CD14-positive monocyte (primary cell): ENCODE results near the gene RIMBP2. TPM values are rescaled to one million over a fixed set of nuclear protein-coding genes. Genes with fewer than 3 reads are reported as not detected.

ENCODE experiments used
- DNase-seq, 3 donors: peaks; one replicate each; pipeline ENCODE4 v3.0.0-alpha.2; 2011 to 2022
- H2AFZ ChIP-seq: 2 replicates; pipeline ENCODE4 v1.6.0; 2012; ENCODE audit warnings: mild to moderate bottlenecking, low read depth, low read length, inconsistent platforms; ENCODE audit not compliant: insufficient read depth, poor library complexity, severe bottlenecking
- H3K27ac ChIP-seq, 2 donors: 1 replicate in 1 of 2; 2 replicates in 1 of 2; pipeline ENCODE4 v1.5.1; 2012 to 2013; ENCODE audit warnings: low read length in 2 of 2, control low read depth in 1 of 2, inconsistent platforms in 1 of 2, low read depth in 1 of 2, mild to moderate bottlenecking in 1 of 2
- H3K27me3 ChIP-seq, 2 donors: one replicate each; pipeline versions ENCODE4 v1.6.0 to v1.6.1; 2011 to 2013; ENCODE audit warnings: low read length in 2 of 2; ENCODE audit not compliant: control insufficient read depth in 2 of 2, insufficient read depth in 2 of 2
- H3K36me3 ChIP-seq, 2 donors: replicated peaks in 1 of 2; 1 replicate in 1 of 2; 2 replicates in 1 of 2; pipeline versions ENCODE4 v1.5.1 to v1.6.1; 2012 to 2013; ENCODE audit warnings: low read length in 2 of 2, control low read depth in 1 of 2, inconsistent platforms in 1 of 2, mild to moderate bottlenecking in 1 of 2; ENCODE audit not compliant: insufficient read depth in 2 of 2, control insufficient read depth in 1 of 2
- H3K4me1 ChIP-seq, 2 donors: 1 replicate in 1 of 2; 2 replicates in 1 of 2; pipeline versions ENCODE4 v1.5.1 to v1.6.1; 2012 to 2013; ENCODE audit warnings: low read length in 2 of 2, control low read depth in 1 of 2, inconsistent platforms in 1 of 2, mild to moderate bottlenecking in 1 of 2, moderate library complexity in 1 of 2; ENCODE audit not compliant: insufficient read depth in 2 of 2, control insufficient read depth in 1 of 2
- H3K4me2 ChIP-seq: replicated peaks from 2 replicates; pipeline ENCODE3; 2012; ENCODE audit warnings: low read length, moderate library complexity, mild to moderate bottlenecking; ENCODE audit not compliant: poor library complexity, severe bottlenecking; ENCODE audit errors: extremely low read depth
- H3K4me3 ChIP-seq, 3 experiments: fragments of 200-600 bp in 1 of 3; sonication (generic) in 1 of 3; replicated peaks in 1 of 3; 1 replicate in 2 of 3; 2 replicates in 1 of 3; pipeline ENCODE4 v1.5.1; 2011 to 2013; ENCODE audit warnings: low read length in 3 of 3, mild to moderate bottlenecking in 3 of 3, control low read depth in 2 of 3, low read depth in 2 of 3, inconsistent platforms in 1 of 3, moderate library complexity in 1 of 3
- H3K79me2 ChIP-seq: 2 replicates; pipeline ENCODE4 v1.6.0; 2012; ENCODE audit warnings: mild to moderate bottlenecking, control low read depth, inconsistent platforms, low read length, moderate library complexity; ENCODE audit not compliant: insufficient read depth
- H3K9ac ChIP-seq: 2 replicates; pipeline ENCODE4 v1.6.0; 2017; ENCODE audit warnings: low read length, mild to moderate bottlenecking; ENCODE audit not compliant: insufficient read depth, poor library complexity, severe bottlenecking
- H3K9me3 ChIP-seq, 2 donors: replicated peaks in 1 of 2; 1 replicate in 1 of 2; 2 replicates in 1 of 2; pipeline versions ENCODE4 v1.5.1 to v1.6.1; 2012 to 2013; ENCODE audit warnings: low read length in 2 of 2, control low read depth in 1 of 2; ENCODE audit not compliant: control insufficient read depth in 1 of 2, insufficient read depth in 1 of 2
- H4K20me1 ChIP-seq: 2 replicates; pipeline ENCODE4 v1.6.0; 2012; ENCODE audit warnings: mild to moderate bottlenecking, low read length, control low read depth, moderate library complexity; ENCODE audit not compliant: insufficient read depth
- H3K27ac Mint-ChIP-seq, 7 donors: one replicate each; pipeline ENCODE4 v1.8.0; 2020; ENCODE audit warnings: mild to moderate bottlenecking in 7 of 7, mixed read lengths in 7 of 7, moderate library complexity in 6 of 7, inconsistent platforms in 2 of 7
- H3K27me3 Mint-ChIP-seq, 3 donors: one replicate each; pipeline ENCODE4 v1.8.0; 2021 to 2022; ENCODE audit warnings: low read depth in 3 of 3, mild to moderate bottlenecking in 3 of 3, mixed read lengths in 3 of 3, moderate library complexity in 3 of 3, inconsistent platforms in 1 of 3
- H3K36me3 Mint-ChIP-seq, 2 donors: one replicate each; pipeline ENCODE4 v1.8.0; 2020; ENCODE audit warnings: mixed read lengths in 2 of 2, inconsistent platforms in 1 of 2, mild to moderate bottlenecking in 1 of 2
- H3K4me1 Mint-ChIP-seq: one replicate; pipeline ENCODE4 v1.8.0; 2020; ENCODE audit warnings: mild to moderate bottlenecking, mixed read lengths
- H3K4me3 Mint-ChIP-seq, 2 donors: one replicate each; pipeline ENCODE4 v1.8.0; 2020; ENCODE audit warnings: mild to moderate bottlenecking in 2 of 2, mixed read lengths in 2 of 2, moderate library complexity in 1 of 2
- H3K9me3 Mint-ChIP-seq, 7 donors: one replicate each; pipeline ENCODE4 v1.8.0; 2020 to 2022; ENCODE audit warnings: mixed read lengths in 7 of 7, mild to moderate bottlenecking in 6 of 7, moderate library complexity in 6 of 7, inconsistent platforms in 2 of 7
- CTCF ChIP-seq: fragments of 200-600 bp; IDR thresholded peaks from one replicate; pipeline ENCODE4 v1.8.0; 2022; ENCODE audit warnings: antibody characterized with exemption, mild to moderate bottlenecking
- WGBS: methylation state at CpG from one replicate; pipeline ENCODE4 v1.1.5; 2013; ENCODE audit warnings: missing lambda C conversion rate; ENCODE audit not compliant: insufficient coverage; 5-methylcytosine and 5-hydroxymethylcytosine counted together
- intact Hi-C, 2 donors: fragments of 100-400 bp; cut with micrococcal nuclease; formaldehyde crosslinking; loops; one replicate each; pipeline versions ENCODE4 v1.15.0 to v1.15.1; 2023
- polyA plus RNA-seq, 3 donors: library from polyadenylated mRNA; depleted of rRNA in 1 of 3; unstranded in 2 of 3; stranded (reverse) in 1 of 3; fragments of 300-500 nt in 2 of 3; fragments of >200 nt in 1 of 3; fragmentation: Illumina TruSeq in 2 of 3; gene quantifications; 1 replicate in 2 of 3; 2 replicates in 1 of 3; pipeline ENCODE4 v1.2.3, GENCODE V29; 2012 to 2021

Gene RIMBP2
- polyA plus RNA-seq, 3 donors = not detected

GRCh38 chr12:130709151-130709970 is 6.7 kb downstream of the RIMBP2 start:
- peaks cover 0 to 8% (median 0%) of the 10 kb centered on the region in 7 donors for H3K9me3 Mint-ChIP-seq
- intact Hi-C loops = no loop called here
- H3K9ac ChIP-seq = no peak overlapping the region
- H3K36me3 Mint-ChIP-seq = no peaks in the 10 kb centered on the region
- H3K27me3 Mint-ChIP-seq = peaks cover 14 to 27% (median 24%) of the 10 kb centered on the region in 3 donors
- H3K4me3 ChIP-seq = no peak overlapping the region
- H4K20me1 ChIP-seq = no peaks in the 10 kb centered on the region
- no peaks in the 10 kb centered on the region for H3K4me1 ChIP-seq
- H2AFZ ChIP-seq = no peak overlapping the region
- no peak overlapping the region for H3K4me2 ChIP-seq
- no peaks in the 10 kb centered on the region for H3K4me1 Mint-ChIP-seq
- H3K4me3 Mint-ChIP-seq = no peak overlapping the region
- H3K36me3 ChIP-seq = no peaks in the 10 kb centered on the region
- peaks cover 0 to 17% of the 10 kb centered on the region in 2 donors for H3K27me3 ChIP-seq
- H3K27ac ChIP-seq = no peak overlapping the region
- H3K27ac Mint-ChIP-seq = no peak overlapping the region
- no peaks in the 10 kb centered on the region for H3K9me3 ChIP-seq
- no peak for DNase-seq
- 74% methylated on average over 19 of the region's 29 CpGs for WGBS
- TF ChIP-seq CTCF = no peak
- no peaks in the 10 kb centered on the region for H3K79me2 ChIP-seq

GRCh38 chr12:130708648-130709047 is 7.5 kb downstream of the RIMBP2 start:
- H3K9me3 Mint-ChIP-seq = peaks cover 0 to 3% (median 0%) of the 10 kb centered on the region in 7 donors
- Histone ChIP-seq H3K4me1 (no peaks in the 10 kb centered on the region), H3K4me3 (no peak overlapping the region), H3K27me3 (peaks cover 0 to 9% of the 10 kb centered on the region in 2 donors), H3K27ac (no peak overlapping the region), H3K4me2 (no peak overlapping the region), H4K20me1 (no peaks in the 10 kb centered on the region), H3K9ac (no peak overlapping the region), H2AFZ (no peak overlapping the region), H3K36me3 (no peaks in the 10 kb centered on the region), H3K79me2 (no peaks in the 10 kb centered on the region), H3K9me3 (no peaks in the 10 kb centered on the region)
- no peak for TF ChIP-seq CTCF
- intact Hi-C loops = no loop called here
- no peak overlapping the region for H3K27ac Mint-ChIP-seq
- H3K36me3 Mint-ChIP-seq = no peaks in the 10 kb centered on the region
- WGBS = 95% methylated on average over 12 of the region's 12 CpGs
- DNase-seq = no peak
- H3K4me1 Mint-ChIP-seq = no peaks in the 10 kb centered on the region
- peaks cover 8 to 22% (median 17%) of the 10 kb centered on the region in 3 donors for H3K27me3 Mint-ChIP-seq
- no peak overlapping the region for H3K4me3 Mint-ChIP-seq
